Trophoblast cell (in vitro differentiated cells and primary cell): Measurements from ENCODE around the gene CST11.

Source experiments
- DNase-seq, 2 donors: peaks; one replicate each; pipeline ENCODE4 v3.0.0-alpha.2; 2016
- H2AFZ ChIP-seq: 2 replicates; pipeline ENCODE4 v1.6.1; 2013; ENCODE audit warnings: low read length, moderate library complexity, mild to moderate bottlenecking; ENCODE audit not compliant: insufficient read depth, poor library complexity
- H2AK5ac ChIP-seq: 2 replicates; pipeline ENCODE4 v1.6.1; 2013; ENCODE audit warnings: mild to moderate bottlenecking, low read length
- H2BK120ac ChIP-seq: 2 replicates; pipeline ENCODE4 v1.6.1; 2013; ENCODE audit warnings: low read length, mild to moderate bottlenecking, moderate library complexity; ENCODE audit not compliant: insufficient read depth, poor library complexity
- H2BK12ac ChIP-seq: 2 replicates; pipeline ENCODE4 v1.6.1; 2013; ENCODE audit warnings: mild to moderate bottlenecking, low read length, moderate library complexity
- H2BK5ac ChIP-seq: 2 replicates; pipeline ENCODE4 v1.6.1; 2013; ENCODE audit warnings: low read length, low read depth, moderate library complexity, mild to moderate bottlenecking; ENCODE audit not compliant: poor library complexity
- H3K14ac ChIP-seq: 2 replicates; pipeline ENCODE4 v1.6.1; 2013; ENCODE audit warnings: mild to moderate bottlenecking, low read length
- H3K18ac ChIP-seq: 2 replicates; pipeline ENCODE4 v1.6.1; 2013; ENCODE audit warnings: mild to moderate bottlenecking, low read length
- H3K23ac ChIP-seq: 2 replicates; pipeline ENCODE4 v1.6.1; 2013; ENCODE audit warnings: low read length
- H3K27ac ChIP-seq: 2 replicates; pipeline ENCODE4 v1.5.1; 2013; ENCODE audit warnings: low read depth, mild to moderate bottlenecking, inconsistent platforms, low read length, moderate library complexity
- H3K27me3 ChIP-seq: 2 replicates; pipeline ENCODE4 v1.6.1; 2013; ENCODE audit warnings: inconsistent platforms, mild to moderate bottlenecking, low read length, moderate library complexity; ENCODE audit not compliant: insufficient read depth
- H3K36me3 ChIP-seq, 2 experiments: 1 replicate in 1 of 2; 2 replicates in 1 of 2; pipeline ENCODE4 v1.6.1; 2013; ENCODE audit warnings: low read length in 2 of 2, mild to moderate bottlenecking in 2 of 2, moderate library complexity in 1 of 2; ENCODE audit not compliant: insufficient read depth in 2 of 2, control insufficient read depth in 1 of 2
- H3K4ac ChIP-seq: 2 replicates; pipeline ENCODE4 v1.6.1; 2013; ENCODE audit warnings: low read depth, mild to moderate bottlenecking, low read length, moderate library complexity
- H3K4me1 ChIP-seq, 2 experiments: 1 replicate in 1 of 2; 2 replicates in 1 of 2; pipeline ENCODE4 v1.6.1; 2013; ENCODE audit warnings: low read length in 2 of 2, mild to moderate bottlenecking in 2 of 2, moderate library complexity in 1 of 2; ENCODE audit not compliant: insufficient read depth in 2 of 2, control insufficient read depth in 1 of 2
- H3K4me2 ChIP-seq: 2 replicates; pipeline ENCODE4 v1.6.1; 2013; ENCODE audit warnings: inconsistent platforms, mild to moderate bottlenecking, low read length, moderate library complexity
- H3K4me3 ChIP-seq: 2 replicates; pipeline ENCODE4 v1.5.1; 2013; ENCODE audit warnings: mild to moderate bottlenecking, low read depth, low read length, inconsistent platforms
- H3K79me1 ChIP-seq: one replicate; pipeline ENCODE4 v1.6.1; 2013; ENCODE audit warnings: low read length
- H3K79me2 ChIP-seq: 2 replicates; pipeline ENCODE4 v1.6.1; 2013; ENCODE audit warnings: low read length, mild to moderate bottlenecking; ENCODE audit not compliant: control insufficient read depth, insufficient read depth, poor library complexity
- H3K9ac ChIP-seq: 2 replicates; pipeline ENCODE4 v1.6.1; 2013; ENCODE audit warnings: mild to moderate bottlenecking, low read length
- H3K9me3 ChIP-seq: 2 replicates; pipeline ENCODE4 v1.6.1; 2013; ENCODE audit warnings: low read depth, mild to moderate bottlenecking, control low read depth, inconsistent platforms, low read length; ENCODE audit not compliant: insufficient read depth
- H4K12ac ChIP-seq: 2 replicates; pipeline ENCODE4 v1.6.1; 2013; ENCODE audit warnings: low read depth, mild to moderate bottlenecking, low read length, moderate library complexity
- H4K8ac ChIP-seq: 2 replicates; pipeline ENCODE4 v1.6.1; 2013; ENCODE audit warnings: low read depth, mild to moderate bottlenecking, low read length, moderate library complexity
- H4K91ac ChIP-seq: one replicate; pipeline ENCODE4 v1.6.1; 2013; ENCODE audit warnings: low read depth, mild to moderate bottlenecking, low read length, moderate library complexity
- WGBS: extraction: QIAGEN DNeasy Blood & Tissue Kit; methylation state at CpG from one replicate; pipeline ENCODE4 v1.1.7; 2013; ENCODE audit warnings: missing lambda C conversion rate; ENCODE audit not compliant: insufficient read length, insufficient coverage; ENCODE audit errors: extremely low coverage; 5-methylcytosine and 5-hydroxymethylcytosine counted together

The CST11 gene

DNA sequence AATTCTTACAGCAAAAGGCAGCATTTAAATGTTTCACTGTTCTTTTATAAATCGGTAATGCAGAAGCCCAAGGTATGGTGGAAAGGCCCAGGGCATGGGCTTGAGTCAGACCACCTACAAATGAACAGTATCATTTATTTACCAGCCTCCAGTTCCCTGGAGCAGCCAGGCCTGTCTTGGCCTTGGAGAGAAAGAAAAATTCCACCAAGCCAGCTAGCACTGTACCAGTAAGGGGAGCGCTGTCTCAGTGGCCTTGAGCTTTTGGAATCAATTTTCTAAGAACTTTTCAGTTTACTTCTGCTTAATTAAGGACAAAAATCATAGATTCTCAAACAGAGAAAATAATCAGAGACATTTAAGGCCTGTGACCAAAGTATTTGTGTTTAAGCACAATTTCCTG is 43.7 kb downstream of the CST11 start:
- Histone ChIP-seq H3K9ac (no peak overlapping the region), H3K27ac (no peak overlapping the region), H4K12ac (no peak overlapping the region), H2AFZ (no peak overlapping the region), H3K9me3 (no peaks in the 10 kb centered on the region), H3K4me1 (no peaks in the 10 kb centered on the region), H3K4me3 (no peak overlapping the region), H3K79me2 (no peaks in the 10 kb centered on the region), H4K8ac (no peak overlapping the region), H2BK120ac (no peak overlapping the region), H3K4me2 (no peak overlapping the region), H3K18ac (peak overlapping the region; percentile 74), H2BK5ac (no peak overlapping the region), H2AK5ac (no peak overlapping the region), H3K14ac (no peak overlapping the region), H2BK12ac (no peak overlapping the region), H3K23ac (no peak overlapping the region), H4K91ac (no peak overlapping the region), H3K79me1 (no peaks in the 10 kb centered on the region), H3K27me3 (no peaks in the 10 kb centered on the region), H3K4ac (no peak overlapping the region), H3K36me3 (no peaks in the 10 kb centered on the region)
- no CpG with 5 or more reads among the region's 2 CpGs for WGBS
- no peak for DNase-seq

DNA sequence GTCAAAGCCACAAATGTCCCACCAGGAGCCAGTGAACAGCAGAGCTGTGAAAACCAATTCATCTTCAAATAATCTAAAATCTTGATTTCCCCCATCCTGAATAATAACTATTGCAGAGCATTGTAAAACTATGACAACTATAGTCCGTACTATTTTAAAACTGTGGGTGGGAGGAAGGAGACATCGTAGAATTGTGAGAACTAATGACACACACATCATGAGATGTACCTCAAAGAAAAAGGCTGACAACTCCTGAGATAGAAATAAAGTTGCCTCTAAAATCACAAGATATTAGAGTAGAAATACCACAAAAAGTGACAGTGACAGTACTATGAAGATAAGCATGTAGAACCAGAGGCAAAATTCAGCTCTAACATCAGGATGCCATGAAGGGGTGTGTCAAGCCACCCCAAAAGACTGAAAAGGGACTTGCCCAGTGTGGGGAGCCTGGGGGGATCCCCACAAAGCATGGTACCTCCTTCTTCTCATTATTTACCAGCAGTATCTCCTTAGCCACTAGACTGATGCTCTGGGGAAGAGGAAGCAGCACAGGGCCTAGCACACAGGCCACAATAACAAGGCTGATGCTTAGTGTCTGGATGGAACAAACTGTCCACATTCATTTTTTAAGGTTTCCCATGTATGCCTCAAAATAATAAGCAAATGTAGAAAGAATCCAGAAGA is 44.8 kb downstream of the CST11 start:
- Histone ChIP-seq H3K4me2 (no peak overlapping the region), H3K9ac (no peak overlapping the region), H3K18ac (no peak overlapping the region), H4K12ac (no peak overlapping the region), H2AK5ac (no peak overlapping the region), H3K23ac (no peak overlapping the region), H3K9me3 (no peaks in the 10 kb centered on the region), H4K91ac (no peak overlapping the region), H3K4ac (no peak overlapping the region), H3K79me2 (no peaks in the 10 kb centered on the region), H3K4me1 (no peaks in the 10 kb centered on the region), H3K4me3 (no peak overlapping the region), H2BK5ac (no peak overlapping the region), H3K27me3 (no peaks in the 10 kb centered on the region), H2BK120ac (no peak overlapping the region), H2BK12ac (no peak overlapping the region), H3K36me3 (no peaks in the 10 kb centered on the region), H2AFZ (no peak overlapping the region), H4K8ac (no peak overlapping the region), H3K14ac (no peak overlapping the region), H3K27ac (no peak overlapping the region), H3K79me1 (no peaks in the 10 kb centered on the region)
- no CpG with 5 or more reads among the region's 2 CpGs for WGBS
- no peak for DNase-seq

DNA sequence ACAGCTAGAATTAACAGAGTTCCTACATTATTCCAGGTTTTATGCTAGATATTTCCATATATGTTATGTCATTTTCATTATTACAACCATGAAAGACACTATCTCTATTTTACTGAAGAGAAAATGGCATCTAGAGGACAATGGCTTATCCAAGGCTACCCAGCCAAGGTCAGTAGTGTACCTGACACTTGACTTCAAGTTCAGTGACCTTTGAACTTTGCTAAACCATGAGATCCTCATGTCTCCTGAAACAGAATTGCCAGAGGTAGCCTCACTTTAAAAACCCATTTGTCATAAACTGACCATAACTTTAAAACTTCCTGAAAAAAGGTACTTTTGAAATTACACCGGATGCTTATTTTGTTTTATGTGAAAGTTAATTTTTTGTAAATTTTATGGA is 45.8 kb downstream of the CST11 start:
- no peak for DNase-seq
- no peak overlapping the region for H4K12ac ChIP-seq
- no peak overlapping the region for H3K18ac ChIP-seq
- no peak overlapping the region for H2BK12ac ChIP-seq
- no peaks in the 10 kb centered on the region for H3K4me1 ChIP-seq
- WGBS: no CpG with 5 or more reads among the region's 1 CpG
- H3K36me3 ChIP-seq: no peaks in the 10 kb centered on the region
- no peak overlapping the region for H2AK5ac ChIP-seq
- no peak overlapping the region for H3K23ac ChIP-seq
- H3K14ac ChIP-seq: no peak overlapping the region
- no peaks in the 10 kb centered on the region for H3K79me2 ChIP-seq
- no peak overlapping the region for H4K91ac ChIP-seq
- H2BK120ac ChIP-seq: no peak overlapping the region
- no peaks in the 10 kb centered on the region for H3K27me3 ChIP-seq
- no peak overlapping the region for H4K8ac ChIP-seq
- H2BK5ac ChIP-seq: no peak overlapping the region
- H3K27ac ChIP-seq: no peak overlapping the region
- H2AFZ ChIP-seq: no peak overlapping the region
- H3K9me3 ChIP-seq: no peaks in the 10 kb centered on the region
- no peak overlapping the region for H3K4me3 ChIP-seq
- no peak overlapping the region for H3K4me2 ChIP-seq
- no peaks in the 10 kb centered on the region for H3K79me1 ChIP-seq
- no peak overlapping the region for H3K9ac ChIP-seq
- H3K4ac ChIP-seq: no peak overlapping the region

DNA sequence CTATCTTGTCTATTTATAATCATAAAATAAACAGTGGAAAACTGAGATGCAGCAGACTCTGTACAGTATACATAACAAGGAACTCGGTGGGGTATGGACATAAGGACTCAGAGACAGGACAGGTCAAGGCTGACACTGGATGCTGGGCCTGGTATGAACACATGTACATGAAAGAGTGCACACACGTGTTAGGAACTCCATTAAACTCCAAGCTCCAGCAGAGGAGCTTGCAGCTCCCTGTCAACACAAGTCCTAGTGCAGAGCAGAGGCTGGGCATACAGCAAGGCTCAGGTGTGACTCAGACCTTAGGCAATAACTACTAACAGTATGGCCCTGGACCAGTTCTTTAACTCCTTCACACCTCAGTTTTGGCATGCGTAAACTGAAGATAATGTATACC is 48.5 kb downstream of the CST11 start:
- no CpG with 5 or more reads among the region's 3 CpGs for WGBS
- no peak overlapping the region for H3K27ac ChIP-seq
- peak overlapping the region; percentile 29 for H3K4ac ChIP-seq
- H3K9me3 ChIP-seq: no peaks in the 10 kb centered on the region
- no peaks in the 10 kb centered on the region for H3K27me3 ChIP-seq
- no peaks in the 10 kb centered on the region for H3K79me2 ChIP-seq
- no peak overlapping the region for H3K23ac ChIP-seq
- no peak overlapping the region for H2BK12ac ChIP-seq
- no peaks in the 10 kb centered on the region for H3K4me1 ChIP-seq
- H2AK5ac ChIP-seq: no peak overlapping the region
- no peak overlapping the region for H3K18ac ChIP-seq
- H3K4me2 ChIP-seq: no peak overlapping the region
- H2BK120ac ChIP-seq: no peak overlapping the region
- no peaks in the 10 kb centered on the region for H3K79me1 ChIP-seq
- no peak overlapping the region for H2AFZ ChIP-seq
- peak in 1 of 2 donors; percentile 48 for DNase-seq
- H2BK5ac ChIP-seq: no peak overlapping the region
- no peak overlapping the region for H3K9ac ChIP-seq
- H4K12ac ChIP-seq: no peak overlapping the region
- no peak overlapping the region for H4K91ac ChIP-seq
- no peak overlapping the region for H3K4me3 ChIP-seq
- no peak overlapping the region for H3K14ac ChIP-seq
- H3K36me3 ChIP-seq: no peaks in the 10 kb centered on the region
- no peak overlapping the region for H4K8ac ChIP-seq
